Esophagus squamous epithelium (tissue), 5 donors: ENCODE results near the gene GTSE1. TPM values are rescaled to one million over a fixed set of nuclear protein-coding genes. Genes with fewer than 3 reads are reported as not detected.

ENCODE experiments used
- DNase-seq: peaks from one replicate; lab custom pipeline; 2025; lab: John Stamatoyannopoulos, UW
- H3K27ac ChIP-seq, 4 donors: fragments of 200-600 bp; sonication (generic); one replicate each; pipeline ENCODE4 v1.5.1; 2016 to 2019; ENCODE audit warnings: mild to moderate bottlenecking in 1 of 4
- H3K27me3 ChIP-seq, 4 donors: fragments of 200-600 bp; sonication (generic); 1 replicate in 3 of 4; 2 replicates in 1 of 4; pipeline versions ENCODE4 v1.5.1 to v1.6.0; 2017 to 2021; ENCODE audit warnings: antibody characterized with exemption in 1 of 4
- H3K36me3 ChIP-seq, 3 donors: fragments of 200-600 bp; sonication (generic); one replicate each; pipeline ENCODE4 v1.5.1; 2016 to 2019
- H3K4me1 ChIP-seq, 3 donors: fragments of 200-600 bp; sonication (generic); one replicate each; pipeline ENCODE4 v1.5.1; 2017 to 2019
- H3K4me3 ChIP-seq, 4 donors: fragments of 200-600 bp; sonication (generic); 1 replicate in 3 of 4; 2 replicates in 1 of 4; pipeline ENCODE4 v1.5.1; 2016 to 2019; ENCODE audit warnings: mild to moderate bottlenecking in 2 of 4, moderate library complexity in 1 of 4
- H3K9me3 ChIP-seq, 3 donors: fragments of 200-600 bp; sonication (generic); one replicate each; pipeline ENCODE4 v1.5.1; 2016 to 2019
- POLR2A ChIP-seq, 4 donors: fragments of 450-650 bp; IDR thresholded peaks; one replicate each; pipeline ENCODE4 v1.6.1; 2017; ENCODE audit warnings: antibody characterized with exemption in 4 of 4, mild to moderate bottlenecking in 4 of 4, moderate library complexity in 3 of 4
- WGBS, 2 donors: methylation state at CpG; one replicate each; pipeline ENCODE4 v1.1.5; 2018; 5-methylcytosine and 5-hydroxymethylcytosine counted together
- intact Hi-C: fragments of 100-400 bp; cut with DNase I; formaldehyde crosslinking; loops from one replicate; pipeline ENCODE4 v1.15.0; 2022
- total RNA-seq, 4 donors: library from RNA; depleted of rRNA; stranded (reverse); fragments of >200 nt; gene quantifications; one replicate each; pipeline ENCODE4 v1.1.0, GENCODE V29; 2016
- TF ChIP-seq, protein P1 (sequence below), 6 experiments: fragments of 450-650 bp in 4 of 6; fragments of 200-600 bp in 2 of 6; sonication (generic) in 2 of 6; IDR thresholded peaks; one replicate each; pipeline ENCODE4 v1.5.1; 2016 to 2019; ENCODE audit warnings: antibody characterized with exemption in 6 of 6, mild to moderate bottlenecking in 4 of 6, moderate library complexity in 4 of 6
- donor health status: DM: yes; HTN: yes; CAD: no.

GTSE1 gene
- total RNA-seq, 4 donors from 2014 or later: 1.4 to 8.0 (median 3.4) TPM

DNA sequence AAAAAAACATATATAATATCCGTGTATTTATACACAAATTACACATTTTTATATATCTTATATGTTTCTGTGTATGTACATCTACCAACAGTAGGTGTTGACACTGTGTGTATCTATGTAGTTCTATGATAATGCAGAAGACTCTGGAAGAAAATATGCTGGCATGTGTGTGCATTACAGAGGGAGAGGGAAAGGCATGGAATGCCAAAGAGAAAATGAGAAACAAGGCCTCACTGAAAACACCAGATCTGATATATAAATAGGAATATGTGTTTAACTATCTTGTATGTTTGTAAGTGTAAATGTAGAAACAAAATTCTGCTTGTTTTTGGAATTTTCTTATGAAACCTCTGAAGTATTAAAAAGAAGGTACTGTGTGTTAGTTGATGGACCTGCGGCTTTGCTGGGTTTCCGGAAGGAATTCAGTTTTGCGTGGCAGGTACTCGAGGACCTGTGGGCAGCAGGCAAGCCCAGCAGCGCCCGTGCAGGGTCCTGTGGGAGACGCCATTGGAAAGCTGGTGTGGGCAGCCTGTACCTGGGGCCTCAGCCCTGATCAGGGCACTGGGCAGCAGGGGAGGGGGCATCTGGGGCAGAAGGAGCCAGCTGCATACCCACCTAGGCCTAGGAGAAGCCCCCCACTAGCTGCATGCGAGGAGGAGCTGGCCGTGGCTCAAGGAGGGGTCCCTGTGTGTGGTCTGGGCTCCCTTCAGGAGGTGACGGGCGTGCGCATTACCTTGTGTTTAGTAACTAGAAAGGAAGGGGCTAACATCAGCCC lies 31.2 kb downstream of the GTSE1 start:
- no peak for DNase-seq
- TF ChIP-seq, protein P1, sequence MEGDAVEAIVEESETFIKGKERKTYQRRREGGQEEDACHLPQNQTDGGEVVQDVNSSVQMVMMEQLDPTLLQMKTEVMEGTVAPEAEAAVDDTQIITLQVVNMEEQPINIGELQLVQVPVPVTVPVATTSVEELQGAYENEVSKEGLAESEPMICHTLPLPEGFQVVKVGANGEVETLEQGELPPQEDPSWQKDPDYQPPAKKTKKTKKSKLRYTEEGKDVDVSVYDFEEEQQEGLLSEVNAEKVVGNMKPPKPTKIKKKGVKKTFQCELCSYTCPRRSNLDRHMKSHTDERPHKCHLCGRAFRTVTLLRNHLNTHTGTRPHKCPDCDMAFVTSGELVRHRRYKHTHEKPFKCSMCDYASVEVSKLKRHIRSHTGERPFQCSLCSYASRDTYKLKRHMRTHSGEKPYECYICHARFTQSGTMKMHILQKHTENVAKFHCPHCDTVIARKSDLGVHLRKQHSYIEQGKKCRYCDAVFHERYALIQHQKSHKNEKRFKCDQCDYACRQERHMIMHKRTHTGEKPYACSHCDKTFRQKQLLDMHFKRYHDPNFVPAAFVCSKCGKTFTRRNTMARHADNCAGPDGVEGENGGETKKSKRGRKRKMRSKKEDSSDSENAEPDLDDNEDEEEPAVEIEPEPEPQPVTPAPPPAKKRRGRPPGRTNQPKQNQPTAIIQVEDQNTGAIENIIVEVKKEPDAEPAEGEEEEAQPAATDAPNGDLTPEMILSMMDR (IDR thresholded peaks at IDR 0.05): no peak
- TF ChIP-seq POLR2A (IDR thresholded peaks at IDR 0.05): no peak
- no peaks in the 10 kb centered on the region for H3K9me3 ChIP-seq
- H3K27ac ChIP-seq: no peak overlapping the region
- no peaks in the 10 kb centered on the region for H3K4me1 ChIP-seq
- no peaks in the 10 kb centered on the region for H3K27me3 ChIP-seq
- H3K36me3 ChIP-seq: peaks cover 0 to 33% (median 0%) of the 10 kb centered on the region in 3 donors
- no peak overlapping the region for H3K4me3 ChIP-seq
- WGBS, 2 donors: 93 to 96% methylated on average over 8 to 11 of the region's 13 CpGs
- intact Hi-C loops: no loop called here

DNA sequence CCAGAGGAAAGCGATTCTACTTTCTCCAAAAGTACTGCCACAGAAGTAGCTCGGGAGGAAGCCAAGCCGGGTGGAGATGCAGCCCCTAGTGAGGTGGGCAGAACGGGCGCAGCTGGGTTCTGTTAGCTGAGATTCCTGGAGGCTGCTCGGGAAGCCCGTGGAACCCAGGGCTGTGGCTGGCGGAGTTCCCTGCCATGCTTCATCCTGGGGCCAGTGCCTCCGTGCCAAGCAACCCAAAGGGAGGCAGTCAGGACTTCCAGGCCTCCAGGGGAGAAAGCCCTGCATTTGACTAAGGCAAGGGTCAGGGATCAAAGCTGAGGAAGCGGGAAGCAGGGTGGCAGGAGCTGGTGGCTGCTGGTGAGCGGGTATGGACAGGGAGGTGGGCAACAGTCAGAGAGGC lies 32.1 kb downstream of the GTSE1 start:
- Histone ChIP-seq H3K9me3 (no peaks in the 10 kb centered on the region), H3K4me1 (no peaks in the 10 kb centered on the region), H3K27ac (no peak overlapping the region), H3K4me3 (no peak overlapping the region), H3K36me3 (peaks cover 0 to 33% (median 0%) of the 10 kb centered on the region in 3 donors), H3K27me3 (no peaks in the 10 kb centered on the region)
- no peak for DNase-seq
- intact Hi-C loops: no loop called here
- TF ChIP-seq POLR2A (IDR thresholded peaks at IDR 0.05): no peak
- TF ChIP-seq, protein P1 (IDR thresholded peaks at IDR 0.05): no peak
- WGBS, 2 donors: 94 to 100% methylated on average over 8 to 11 of the region's 11 CpGs

DNA sequence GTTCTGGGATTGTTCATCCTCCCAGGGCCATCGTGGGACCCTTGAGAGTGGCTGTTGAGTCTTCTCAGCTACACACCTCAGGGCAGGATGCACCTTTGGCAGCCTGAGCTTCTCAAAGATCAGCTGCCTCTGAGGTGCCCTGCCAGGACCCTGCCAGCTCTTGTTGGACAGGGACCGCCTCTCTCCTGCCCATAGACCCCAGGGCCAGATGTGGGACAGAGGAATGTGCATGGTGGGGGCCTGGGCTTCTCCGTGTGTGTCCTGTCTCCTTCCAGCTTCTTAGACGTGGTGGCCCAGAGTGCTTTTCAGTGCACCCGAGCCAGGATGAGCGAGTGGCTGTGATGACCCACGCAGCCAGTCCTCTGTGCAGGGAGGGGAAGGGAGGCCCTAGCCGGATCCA lies 32.9 kb downstream of the GTSE1 start:
- no peak for DNase-seq
- Histone ChIP-seq H3K27me3 (no peaks in the 10 kb centered on the region), H3K36me3 (peaks cover 0 to 33% (median 0%) of the 10 kb centered on the region in 3 donors), H3K4me3 (no peak overlapping the region), H3K9me3 (no peaks in the 10 kb centered on the region), H3K27ac (no peak overlapping the region), H3K4me1 (peaks cover 0 to 2% (median 0%) of the 10 kb centered on the region in 3 donors)
- WGBS, 2 donors: 90 to 91% methylated on average over 7 to 8 of the region's 8 CpGs
- no peak for TF ChIP-seq POLR2A (IDR thresholded peaks at IDR 0.05)
- TF ChIP-seq, protein P1 (IDR thresholded peaks at IDR 0.05): no peak
- intact Hi-C loops: no loop called here

DNA sequence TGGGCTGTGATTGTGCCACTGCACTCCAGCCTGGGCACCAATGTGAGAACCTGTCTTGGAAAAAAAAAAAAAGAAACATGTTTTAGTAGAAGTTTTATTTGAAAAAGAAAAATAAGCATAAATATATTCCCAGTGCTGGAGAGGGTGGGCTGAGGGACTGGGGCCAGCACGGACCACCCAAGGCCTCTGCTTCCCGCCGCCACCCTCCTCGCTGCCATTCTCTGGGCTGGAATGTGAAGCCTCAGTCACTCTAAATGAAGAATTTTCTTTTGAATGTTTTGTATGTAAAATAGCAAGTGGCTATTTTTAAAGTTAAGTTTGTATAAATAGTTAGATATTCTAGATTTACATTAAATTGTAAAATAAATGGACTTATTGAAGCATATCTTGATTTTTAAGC lies 33.8 kb downstream of the GTSE1 start:
- no peak overlapping the region for H3K4me3 ChIP-seq
- 96 to 100% methylated on average over 4 of the region's 4 CpGs for WGBS, 2 donors
- H3K36me3 ChIP-seq: peaks cover 0 to 32% (median 0%) of the 10 kb centered on the region in 3 donors
- no peak for DNase-seq
- no peaks in the 10 kb centered on the region for H3K9me3 ChIP-seq
- intact Hi-C loops: no loop called here
- H3K27me3 ChIP-seq: no peaks in the 10 kb centered on the region
- H3K27ac ChIP-seq: no peak overlapping the region
- TF ChIP-seq, protein P1 (IDR thresholded peaks at IDR 0.05): no peak
- TF ChIP-seq POLR2A (IDR thresholded peaks at IDR 0.05): no peak
- peaks cover 0 to 7% (median 0%) of the 10 kb centered on the region in 3 donors for H3K4me1 ChIP-seq

DNA sequence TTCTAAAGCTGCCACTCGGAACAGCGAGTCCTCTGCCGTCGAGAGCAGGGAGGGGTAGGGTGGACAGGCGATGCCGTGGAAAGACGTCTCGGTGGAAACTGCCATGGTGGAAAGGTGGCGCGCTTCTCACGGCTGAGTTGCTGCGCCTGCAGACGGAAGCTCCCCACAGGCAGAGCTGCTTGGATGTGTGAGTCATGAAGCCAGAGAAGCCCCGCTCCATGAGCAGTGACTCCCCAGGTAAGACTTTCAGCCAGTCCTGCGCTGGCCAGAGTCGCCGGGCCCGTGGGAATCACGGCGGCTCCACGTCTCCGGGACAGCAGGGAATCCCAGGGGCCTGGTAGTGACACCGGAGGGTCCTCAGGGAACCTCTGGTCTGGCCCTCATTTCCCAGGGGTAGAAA lies 34.8 kb downstream of the GTSE1 start:
- Histone ChIP-seq H3K27ac (no peak overlapping the region), H3K4me3 (no peak overlapping the region), H3K4me1 (peaks cover under 1 to 13% (median 2%) of the 10 kb centered on the region in 3 donors), H3K9me3 (no peaks in the 10 kb centered on the region), H3K27me3 (no peaks in the 10 kb centered on the region), H3K36me3 (peaks cover 0 to 25% (median 0%) of the 10 kb centered on the region in 3 donors)
- DNase-seq: no peak
- 84 to 95% methylated on average over 7 to 8 of the region's 23 CpGs for WGBS, 2 donors
- intact Hi-C loops: no loop called here
- TF ChIP-seq POLR2A (IDR thresholded peaks at IDR 0.05): no peak
- TF ChIP-seq, protein P1 (IDR thresholded peaks at IDR 0.05): no peak
